H9 (cell line): ENCODE data around the gene PPHLN1. TPM values are rescaled to one million over a fixed set of nuclear protein-coding genes. Genes with fewer than 3 reads are reported as not detected.

Source experiments
- DNase-seq: peaks from one replicate; pipeline ENCODE4 v3.0.0-alpha.2; 2017
- H2AFZ ChIP-seq: one replicate; pipeline ENCODE4 v1.6.1; 2013; ENCODE audit warnings: mild to moderate bottlenecking, low read length, control low read depth, moderate library complexity
- H2AK5ac ChIP-seq: 2 replicates; pipeline ENCODE4 v1.6.1; 2013; ENCODE audit warnings: low read length, control low read depth, mixed read lengths; ENCODE audit not compliant: insufficient read length
- H2BK120ac ChIP-seq: one replicate; pipeline ENCODE4 v1.6.1; 2013; ENCODE audit warnings: low read depth, mild to moderate bottlenecking, low read length, control low read depth, inconsistent platforms; ENCODE audit not compliant: poor library complexity, severe bottlenecking
- H2BK12ac ChIP-seq: 2 replicates; pipeline ENCODE4 v1.6.1; 2013; ENCODE audit warnings: low read length, control low read depth, mixed read lengths, low read depth; ENCODE audit not compliant: insufficient read length
- H2BK15ac ChIP-seq: 2 replicates; pipeline ENCODE4 v1.6.1; 2013; ENCODE audit warnings: low read depth, low read length, control low read depth
- H2BK20ac ChIP-seq: one replicate; pipeline ENCODE4 v1.6.1; 2013; ENCODE audit warnings: low read depth, mild to moderate bottlenecking, low read length, control low read depth, inconsistent platforms; ENCODE audit not compliant: poor library complexity, severe bottlenecking
- H2BK5ac ChIP-seq: 2 replicates; pipeline ENCODE4 v1.6.1; 2013; ENCODE audit warnings: low read length, control low read depth, mixed read lengths; ENCODE audit not compliant: insufficient read length
- H3K14ac ChIP-seq: 2 replicates; pipeline ENCODE4 v1.6.1; 2013; ENCODE audit warnings: low read length, control low read depth; ENCODE audit not compliant: insufficient read depth
- H3K18ac ChIP-seq: 2 replicates; pipeline ENCODE4 v1.6.1; 2013; ENCODE audit warnings: low read depth, mild to moderate bottlenecking, mixed read lengths, low read length, control low read depth; ENCODE audit not compliant: insufficient read length
- H3K23ac ChIP-seq: 2 replicates; pipeline ENCODE4 v1.6.1; 2013; ENCODE audit warnings: low read length, control low read depth, mixed read lengths, low read depth; ENCODE audit not compliant: insufficient read length
- H3K23me2 ChIP-seq: 2 replicates; pipeline ENCODE4 v1.6.1; 2013; ENCODE audit warnings: low read depth, mild to moderate bottlenecking, mixed read lengths, low read length, control low read depth; ENCODE audit not compliant: insufficient read length, poor library complexity, severe bottlenecking
- H3K27ac ChIP-seq: 2 replicates; pipeline ENCODE4 v1.5.1; 2013; ENCODE audit warnings: low read length, control low read depth, mixed read lengths, low read depth; ENCODE audit not compliant: insufficient read length
- H3K27me3 ChIP-seq: 2 replicates; pipeline ENCODE4 v1.6.1; 2013; ENCODE audit warnings: low read length, control low read depth, inconsistent platforms; ENCODE audit not compliant: insufficient read depth
- H3K4ac ChIP-seq: 2 replicates; pipeline ENCODE4 v1.6.1; 2013; ENCODE audit warnings: low read depth, mild to moderate bottlenecking, control low read depth, inconsistent platforms, low read length, moderate library complexity
- H3K4me1 ChIP-seq: 2 replicates; pipeline ENCODE4 v1.6.1; 2013; ENCODE audit warnings: low read length, control low read depth, inconsistent platforms; ENCODE audit not compliant: insufficient read depth
- H3K4me2 ChIP-seq: 2 replicates; pipeline ENCODE4 v1.6.1; 2013; ENCODE audit warnings: low read length, control low read depth, mixed read lengths; ENCODE audit not compliant: insufficient read length, insufficient read depth
- H3K56ac ChIP-seq: 2 replicates; pipeline ENCODE4 v1.6.1; 2013; ENCODE audit warnings: low read depth, mild to moderate bottlenecking, mixed read lengths, low read length, control low read depth; ENCODE audit not compliant: insufficient read length
- H3K79me1 ChIP-seq: 2 replicates; pipeline ENCODE4 v1.6.1; 2013; ENCODE audit warnings: low read depth, mild to moderate bottlenecking, moderate library complexity, low read length, control low read depth, inconsistent platforms; ENCODE audit not compliant: insufficient read depth, poor library complexity, severe bottlenecking
- H3K79me2 ChIP-seq: 2 replicates; pipeline ENCODE4 v1.6.1; 2013; ENCODE audit warnings: low read length, control low read depth, inconsistent platforms; ENCODE audit not compliant: insufficient read depth
- H3K9ac ChIP-seq: 2 replicates; pipeline ENCODE4 v1.6.1; 2013; ENCODE audit warnings: low read length, control low read depth, mixed read lengths; ENCODE audit not compliant: insufficient read length; ENCODE audit errors: extremely low read depth
- H3K9me3 ChIP-seq: one replicate; pipeline ENCODE4 v1.6.1; 2013; ENCODE audit warnings: low read depth, low read length, inconsistent platforms; ENCODE audit not compliant: control insufficient read depth
- H3T11ph ChIP-seq: one replicate; pipeline ENCODE4 v1.6.1; 2013; ENCODE audit warnings: mild to moderate bottlenecking, low read length, control low read depth, inconsistent platforms
- H4K20me1 ChIP-seq: one replicate; pipeline ENCODE4 v1.6.1; 2013; ENCODE audit not compliant: control insufficient read depth, insufficient read length, insufficient read depth
- H4K5ac ChIP-seq: 2 replicates; pipeline ENCODE4 v1.6.1; 2013; ENCODE audit warnings: low read depth, mild to moderate bottlenecking, mixed read lengths, low read length, control low read depth; ENCODE audit not compliant: insufficient read length
- H4K8ac ChIP-seq: replicated peaks from 2 replicates; pipeline ENCODE4 v1.6.1; 2013; ENCODE audit warnings: low read length, control low read depth, mixed read lengths, low read depth; ENCODE audit not compliant: insufficient read length
- H4K91ac ChIP-seq: 2 replicates; pipeline ENCODE4 v1.6.1; 2013; ENCODE audit warnings: low read depth, mild to moderate bottlenecking, moderate library complexity, mixed read lengths, low read length, control low read depth; ENCODE audit not compliant: insufficient read length
- H3K27ac Mint-ChIP-seq, 3 experiments: 2 replicates in 2 of 3; 3 replicates in 1 of 3; pipeline ENCODE4 v1.8.0; 2020 to 2021; ENCODE audit warnings: mixed read lengths in 3 of 3, mild to moderate bottlenecking in 1 of 3, moderate library complexity in 1 of 3
- H3K27me3 Mint-ChIP-seq: 2 replicates; pipeline ENCODE4 v1.8.0; 2021; ENCODE audit warnings: low read depth, mild to moderate bottlenecking, moderate library complexity, mixed read lengths
- H3K36me3 Mint-ChIP-seq, 3 experiments: 2 replicates in 2 of 3; 3 replicates in 1 of 3; pipeline ENCODE4 v1.8.0; 2020 to 2021; ENCODE audit warnings: low read depth in 3 of 3, mixed read lengths in 3 of 3; ENCODE audit not compliant: insufficient read depth in 1 of 3
- H3K4me1 Mint-ChIP-seq, 2 experiments: 2 replicates each; pipeline ENCODE4 v1.8.0; 2020; ENCODE audit warnings: mixed read lengths in 2 of 2
- H3K4me3 Mint-ChIP-seq, 2 experiments: 2 replicates in 1 of 2; 3 replicates in 1 of 2; pipeline ENCODE4 v1.8.0; 2020 to 2021; ENCODE audit warnings: mild to moderate bottlenecking in 2 of 2, mixed read lengths in 2 of 2, moderate library complexity in 1 of 2
- H3K9me3 Mint-ChIP-seq, 2 experiments: 2 replicates in 1 of 2; 3 replicates in 1 of 2; pipeline ENCODE4 v1.8.0; 2020; ENCODE audit warnings: mild to moderate bottlenecking in 2 of 2, mixed read lengths in 2 of 2, moderate library complexity in 1 of 2
- WGBS: extraction: QIAGEN DNeasy Blood & Tissue Kit; methylation state at CpG from one replicate; pipeline ENCODE4 v1.1.7; 2013; ENCODE audit warnings: missing lambda C conversion rate, low lambda C conversion rate, mixed read lengths; ENCODE audit not compliant: insufficient read length; ENCODE audit errors: extremely low coverage; 5-methylcytosine and 5-hydroxymethylcytosine counted together
- total RNA-seq: library from RNA; stranded (reverse); gene quantifications from 2 replicates; pipeline ENCODE4 v1.2.1, GENCODE V29; 2021
- TF ChIP-seq, protein P1 (sequence below): fragments of 200-600 bp; sonication (generic); conservative IDR thresholded peaks from 3 replicates; pipeline ENCODE4 v1.8.0; 2021; ENCODE audit warnings: antibody characterized with exemption, mild to moderate bottlenecking

The PPHLN1 gene
- total RNA-seq, 1 experiment from 2014 or later, result 66.2 TPM

DNA sequence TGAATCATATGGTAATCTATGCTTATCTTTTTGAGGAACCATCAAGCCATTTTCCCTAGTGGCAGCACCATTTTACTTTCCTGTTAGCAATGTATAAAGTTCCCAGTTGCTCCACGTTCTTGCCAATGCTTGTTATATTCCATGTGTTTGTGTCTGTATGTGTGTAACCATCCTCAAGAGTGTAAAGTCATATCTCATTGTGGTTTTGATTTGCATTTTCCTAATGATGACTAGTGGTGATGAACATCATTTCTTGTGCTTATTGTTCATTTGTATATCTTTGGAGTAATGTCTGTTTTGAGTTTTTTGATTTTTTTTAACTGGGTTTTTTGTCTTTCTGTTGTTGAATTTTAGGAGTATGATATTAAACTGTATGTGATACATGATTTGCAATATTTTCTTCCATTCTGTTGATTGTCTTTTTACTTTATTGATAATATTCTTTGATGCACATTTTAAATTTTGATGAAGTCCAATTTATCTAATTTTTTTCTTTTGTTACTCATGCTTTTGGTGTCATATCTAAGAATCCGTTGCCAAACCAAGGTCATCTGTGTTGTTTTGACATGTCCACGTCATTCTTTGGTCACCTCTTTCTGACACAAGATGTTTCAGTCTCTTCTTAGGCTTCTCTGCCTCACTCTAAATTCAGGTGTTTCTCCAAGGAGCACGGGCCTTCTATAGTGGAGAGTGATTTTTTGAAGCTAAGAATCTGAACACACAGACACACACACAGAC lies 36.1 kb downstream of the PPHLN1 start:
- Histone ChIP-seq H3K23ac (no peak overlapping the region), H2AK5ac (no peak overlapping the region), H2BK120ac (no peak overlapping the region), H3K79me2 (peaks cover 2% of the 10 kb centered on the region; the same call in 1 of the 2 replicates), H3K18ac (no peak overlapping the region), H3T11ph (no peak overlapping the region), H3K9ac (no peak overlapping the region), H3K14ac (no peak overlapping the region), H2BK12ac (no peak overlapping the region), H3K79me1 (no peaks in the 10 kb centered on the region), H2BK20ac (no peak overlapping the region), H2BK15ac (no peak overlapping the region), H3K4ac (no peak overlapping the region), H3K27ac (no peak overlapping the region), H3K4me2 (no peak overlapping the region), H2BK5ac (no peak overlapping the region), H4K5ac (no peak overlapping the region), H2AFZ (no peak overlapping the region), H4K91ac (no peak overlapping the region), H4K20me1 (no peaks in the 10 kb centered on the region), H3K23me2 (no peaks in the 10 kb centered on the region), H3K56ac (no peak overlapping the region), H4K8ac (no peak overlapping the region), H3K4me1 (no peaks in the 10 kb centered on the region), H3K9me3 (no peaks in the 10 kb centered on the region), H3K27me3 (no peaks in the 10 kb centered on the region)
- WGBS, result no CpG with 5 or more reads among the region's 4 CpGs
- Mint-ChIP-seq H3K27ac (no peak overlapping the region), H3K4me1 (peaks cover 16% of the 10 kb centered on the region in 2 experiments), H3K9me3 (no peaks in the 10 kb centered on the region), H3K27me3 (no peaks in the 10 kb centered on the region), H3K36me3 (peaks cover 7 to 16% (median 7%) of the 10 kb centered on the region in 3 experiments; a peak in 6 of 7 replicates), H3K4me3 (no peak overlapping the region)
- TF ChIP-seq, protein P1, sequence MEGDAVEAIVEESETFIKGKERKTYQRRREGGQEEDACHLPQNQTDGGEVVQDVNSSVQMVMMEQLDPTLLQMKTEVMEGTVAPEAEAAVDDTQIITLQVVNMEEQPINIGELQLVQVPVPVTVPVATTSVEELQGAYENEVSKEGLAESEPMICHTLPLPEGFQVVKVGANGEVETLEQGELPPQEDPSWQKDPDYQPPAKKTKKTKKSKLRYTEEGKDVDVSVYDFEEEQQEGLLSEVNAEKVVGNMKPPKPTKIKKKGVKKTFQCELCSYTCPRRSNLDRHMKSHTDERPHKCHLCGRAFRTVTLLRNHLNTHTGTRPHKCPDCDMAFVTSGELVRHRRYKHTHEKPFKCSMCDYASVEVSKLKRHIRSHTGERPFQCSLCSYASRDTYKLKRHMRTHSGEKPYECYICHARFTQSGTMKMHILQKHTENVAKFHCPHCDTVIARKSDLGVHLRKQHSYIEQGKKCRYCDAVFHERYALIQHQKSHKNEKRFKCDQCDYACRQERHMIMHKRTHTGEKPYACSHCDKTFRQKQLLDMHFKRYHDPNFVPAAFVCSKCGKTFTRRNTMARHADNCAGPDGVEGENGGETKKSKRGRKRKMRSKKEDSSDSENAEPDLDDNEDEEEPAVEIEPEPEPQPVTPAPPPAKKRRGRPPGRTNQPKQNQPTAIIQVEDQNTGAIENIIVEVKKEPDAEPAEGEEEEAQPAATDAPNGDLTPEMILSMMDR, result no peak
- DNase-seq, result no peak
